CD14-positive monocyte (primary cell): ENCODE measurements around the gene TSC22D3. TPM values are rescaled to one million over a fixed set of nuclear protein-coding genes. Genes with fewer than 3 reads are reported as not detected.
A peak's percentile ranks its signal among the peaks of the same experiment; 100 is the strongest.

Experiments
- DNase-seq, 3 donors: peaks; one replicate each; pipeline ENCODE4 v3.0.0-alpha.2; 2011 to 2022
- H2AFZ ChIP-seq: 2 replicates; pipeline ENCODE4 v1.6.0; 2012; ENCODE audit warnings: mild to moderate bottlenecking, low read depth, low read length, inconsistent platforms; ENCODE audit not compliant: insufficient read depth, poor library complexity, severe bottlenecking
- H3K27ac ChIP-seq, 2 donors: 1 replicate in 1 of 2; 2 replicates in 1 of 2; pipeline ENCODE4 v1.5.1; 2012 to 2013; ENCODE audit warnings: low read length in 2 of 2, control low read depth in 1 of 2, inconsistent platforms in 1 of 2, low read depth in 1 of 2, mild to moderate bottlenecking in 1 of 2
- H3K27me3 ChIP-seq, 2 donors: one replicate each; pipeline versions ENCODE4 v1.6.0 to v1.6.1; 2011 to 2013; ENCODE audit warnings: low read length in 2 of 2; ENCODE audit not compliant: control insufficient read depth in 2 of 2, insufficient read depth in 2 of 2
- H3K36me3 ChIP-seq, 2 donors: replicated peaks in 1 of 2; 1 replicate in 1 of 2; 2 replicates in 1 of 2; pipeline versions ENCODE4 v1.5.1 to v1.6.1; 2012 to 2013; ENCODE audit warnings: low read length in 2 of 2, control low read depth in 1 of 2, inconsistent platforms in 1 of 2, mild to moderate bottlenecking in 1 of 2; ENCODE audit not compliant: insufficient read depth in 2 of 2, control insufficient read depth in 1 of 2
- H3K4me1 ChIP-seq, 2 donors: 1 replicate in 1 of 2; 2 replicates in 1 of 2; pipeline versions ENCODE4 v1.5.1 to v1.6.1; 2012 to 2013; ENCODE audit warnings: low read length in 2 of 2, control low read depth in 1 of 2, inconsistent platforms in 1 of 2, mild to moderate bottlenecking in 1 of 2, moderate library complexity in 1 of 2; ENCODE audit not compliant: insufficient read depth in 2 of 2, control insufficient read depth in 1 of 2
- H3K4me2 ChIP-seq: replicated peaks from 2 replicates; pipeline ENCODE3; 2012; ENCODE audit warnings: low read length, moderate library complexity, mild to moderate bottlenecking; ENCODE audit not compliant: poor library complexity, severe bottlenecking; ENCODE audit errors: extremely low read depth
- H3K4me3 ChIP-seq, 3 experiments: fragments of 200-600 bp in 1 of 3; sonication (generic) in 1 of 3; replicated peaks in 1 of 3; 1 replicate in 2 of 3; 2 replicates in 1 of 3; pipeline ENCODE4 v1.5.1; 2011 to 2013; ENCODE audit warnings: low read length in 3 of 3, mild to moderate bottlenecking in 3 of 3, control low read depth in 2 of 3, low read depth in 2 of 3, inconsistent platforms in 1 of 3, moderate library complexity in 1 of 3
- H3K79me2 ChIP-seq: 2 replicates; pipeline ENCODE4 v1.6.0; 2012; ENCODE audit warnings: mild to moderate bottlenecking, control low read depth, inconsistent platforms, low read length, moderate library complexity; ENCODE audit not compliant: insufficient read depth
- H3K9ac ChIP-seq: 2 replicates; pipeline ENCODE4 v1.6.0; 2017; ENCODE audit warnings: low read length, mild to moderate bottlenecking; ENCODE audit not compliant: insufficient read depth, poor library complexity, severe bottlenecking
- H3K9me3 ChIP-seq, 2 donors: replicated peaks in 1 of 2; 1 replicate in 1 of 2; 2 replicates in 1 of 2; pipeline versions ENCODE4 v1.5.1 to v1.6.1; 2012 to 2013; ENCODE audit warnings: low read length in 2 of 2, control low read depth in 1 of 2; ENCODE audit not compliant: control insufficient read depth in 1 of 2, insufficient read depth in 1 of 2
- H4K20me1 ChIP-seq: 2 replicates; pipeline ENCODE4 v1.6.0; 2012; ENCODE audit warnings: mild to moderate bottlenecking, low read length, control low read depth, moderate library complexity; ENCODE audit not compliant: insufficient read depth
- H3K27ac Mint-ChIP-seq, 7 donors: one replicate each; pipeline ENCODE4 v1.8.0; 2020; ENCODE audit warnings: mild to moderate bottlenecking in 7 of 7, mixed read lengths in 7 of 7, moderate library complexity in 6 of 7, inconsistent platforms in 2 of 7
- H3K27me3 Mint-ChIP-seq, 3 donors: one replicate each; pipeline ENCODE4 v1.8.0; 2021 to 2022; ENCODE audit warnings: low read depth in 3 of 3, mild to moderate bottlenecking in 3 of 3, mixed read lengths in 3 of 3, moderate library complexity in 3 of 3, inconsistent platforms in 1 of 3
- H3K36me3 Mint-ChIP-seq, 2 donors: one replicate each; pipeline ENCODE4 v1.8.0; 2020; ENCODE audit warnings: mixed read lengths in 2 of 2, inconsistent platforms in 1 of 2, mild to moderate bottlenecking in 1 of 2
- H3K4me1 Mint-ChIP-seq: one replicate; pipeline ENCODE4 v1.8.0; 2020; ENCODE audit warnings: mild to moderate bottlenecking, mixed read lengths
- H3K4me3 Mint-ChIP-seq, 2 donors: one replicate each; pipeline ENCODE4 v1.8.0; 2020; ENCODE audit warnings: mild to moderate bottlenecking in 2 of 2, mixed read lengths in 2 of 2, moderate library complexity in 1 of 2
- H3K9me3 Mint-ChIP-seq, 7 donors: one replicate each; pipeline ENCODE4 v1.8.0; 2020 to 2022; ENCODE audit warnings: mixed read lengths in 7 of 7, mild to moderate bottlenecking in 6 of 7, moderate library complexity in 6 of 7, inconsistent platforms in 2 of 7
- CTCF ChIP-seq: fragments of 200-600 bp; IDR thresholded peaks from one replicate; pipeline ENCODE4 v1.8.0; 2022; ENCODE audit warnings: antibody characterized with exemption, mild to moderate bottlenecking
- WGBS: methylation state at CpG from one replicate; pipeline ENCODE4 v1.1.5; 2013; ENCODE audit warnings: missing lambda C conversion rate; ENCODE audit not compliant: insufficient coverage; 5-methylcytosine and 5-hydroxymethylcytosine counted together
- intact Hi-C, 2 donors: fragments of 100-400 bp; cut with micrococcal nuclease; formaldehyde crosslinking; loops; one replicate each; pipeline versions ENCODE4 v1.15.0 to v1.15.1; 2023
- polyA plus RNA-seq, 3 donors: library from polyadenylated mRNA; depleted of rRNA in 1 of 3; unstranded in 2 of 3; stranded (reverse) in 1 of 3; fragments of 300-500 nt in 2 of 3; fragments of >200 nt in 1 of 3; fragmentation: Illumina TruSeq in 2 of 3; gene quantifications; 1 replicate in 2 of 3; 2 replicates in 1 of 3; pipeline ENCODE4 v1.2.3, GENCODE V29; 2012 to 2021

Gene TSC22D3
- polyA plus RNA-seq, 3 donors, result 171 to 1,562 (median 326) TPM

- H3K4me3 ChIP-seq, result peak overlapping the region; percentile 30 to 72 (median 44)
- peak in 1 of 3 donors; percentile 19 for DNase-seq
- Mint-ChIP-seq H3K36me3 (peaks cover 0 to 2% of the 10 kb centered on the region in 2 donors), H3K4me1 (peaks cover 17% of the 10 kb centered on the region), H3K4me3 (peak overlapping the region; percentile 80 to 98), H3K9me3 (peaks cover 0 to 6% (median 0%) of the 10 kb centered on the region in 7 donors), H3K27ac (no peak overlapping the region), H3K27me3 (peaks cover 21 to 38% (median 35%) of the 10 kb centered on the region in 3 donors)
- H3K27ac ChIP-seq, result no peak overlapping the region
- peaks cover 12 to 32% of the 10 kb centered on the region in 2 donors for H3K27me3 ChIP-seq
- H4K20me1 ChIP-seq, result no peaks in the 10 kb centered on the region
- no peaks in the 10 kb centered on the region for H3K36me3 ChIP-seq
- TF ChIP-seq CTCF, result peak; percentile 10
- peaks cover 19 to 23% of the 10 kb centered on the region in 2 donors for H3K4me1 ChIP-seq
- H2AFZ ChIP-seq, result peak overlapping the region; percentile 71
- no peaks in the 10 kb centered on the region for H3K79me2 ChIP-seq
- WGBS, result 6% methylated on average over 15 of the region's 40 CpGs
- intact Hi-C loops, result loop anchor here (5.0 kb wide), 4 partner anchors 53 to 238 kb away; no protein-coding TSS in a partner anchor
- H3K9ac ChIP-seq, result peak overlapping the region; percentile 19
- H3K4me2 ChIP-seq, result peak overlapping the region; percentile 83
- H3K9me3 ChIP-seq, result peaks cover 0 to 7% of the 10 kb centered on the region in 2 donors
Measured at GRCh38 chrX:107775000-107775733, 420 bp downstream of the TSC22D3 start.

- WGBS, result 96% methylated on average over 4 of the region's 9 CpGs
- intact Hi-C loops, result no loop called here
- Histone ChIP-seq H2AFZ (no peak overlapping the region), H4K20me1 (no peaks in the 10 kb centered on the region), H3K27me3 (peaks cover 12 to 32% of the 10 kb centered on the region in 2 donors), H3K79me2 (no peaks in the 10 kb centered on the region), H3K36me3 (no peaks in the 10 kb centered on the region), H3K4me1 (peaks cover 19 to 23% of the 10 kb centered on the region in 2 donors), H3K9me3 (peaks cover 0 to 7% of the 10 kb centered on the region in 2 donors), H3K27ac (no peak overlapping the region), H3K4me2 (no peak overlapping the region), H3K4me3 (no peak overlapping the region), H3K9ac (no peak overlapping the region)
- Mint-ChIP-seq H3K4me1 (peaks cover 17% of the 10 kb centered on the region), H3K9me3 (peaks cover 0 to 6% (median 0%) of the 10 kb centered on the region in 7 donors), H3K36me3 (peaks cover 0 to 2% of the 10 kb centered on the region in 2 donors), H3K4me3 (peak overlapping the region in 1 of 2 donors; percentile 98), H3K27me3 (peaks cover 21 to 38% (median 33%) of the 10 kb centered on the region in 3 donors), H3K27ac (peak overlapping the region in 1 of 7 donors; percentile 78)
- no peak for DNase-seq
- no peak for TF ChIP-seq CTCF
Measured at GRCh38 chrX:107773906-107774435, 1.6 kb downstream of the TSC22D3 start.
